Peyer's patch (tissue), 4 donors: Measurements from ENCODE around the gene NRXN3.

Source experiments
- POLR2A ChIP-seq, 2 donors: fragments of 450-650 bp; IDR thresholded peaks; one replicate each; pipeline ENCODE4 v1.5.1; 2017; ENCODE audit warnings: antibody characterized with exemption in 2 of 2, mild to moderate bottlenecking in 2 of 2, moderate library complexity in 2 of 2
- TF ChIP-seq, protein P1 (sequence below), 6 experiments: fragments of 450-650 bp in 4 of 6; fragments of 200-600 bp in 2 of 6; sonication (generic) in 1 of 6; IDR thresholded peaks; one replicate each; pipeline ENCODE4 v1.5.1; 2017 to 2019; ENCODE audit warnings: antibody characterized with exemption in 6 of 6, mild to moderate bottlenecking in 3 of 6, moderate library complexity in 1 of 6

DNA sequence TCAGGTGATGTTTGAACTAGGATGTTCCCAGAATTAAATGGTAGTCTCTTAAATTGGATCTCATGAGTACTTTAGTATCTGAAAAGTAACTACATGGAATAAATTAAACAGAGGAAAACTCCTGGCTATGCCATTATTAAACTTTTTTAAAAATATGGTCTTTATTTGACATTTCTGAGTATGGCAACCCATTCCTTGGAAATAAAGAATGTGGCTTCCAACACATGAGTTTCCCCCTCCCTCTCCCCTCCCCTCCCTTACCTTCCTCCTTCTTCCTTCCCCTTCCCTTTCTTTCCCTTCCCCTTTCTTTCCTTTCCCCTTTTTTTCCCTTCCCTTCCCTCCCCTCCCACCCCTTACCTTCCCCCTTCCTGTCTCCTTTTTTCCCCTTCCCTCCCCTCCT lies 1100.9 kb downstream of the NRXN3 start:
- no peak for TF ChIP-seq POLR2A (IDR thresholded peaks at IDR 0.05)
- TF ChIP-seq, protein P1, sequence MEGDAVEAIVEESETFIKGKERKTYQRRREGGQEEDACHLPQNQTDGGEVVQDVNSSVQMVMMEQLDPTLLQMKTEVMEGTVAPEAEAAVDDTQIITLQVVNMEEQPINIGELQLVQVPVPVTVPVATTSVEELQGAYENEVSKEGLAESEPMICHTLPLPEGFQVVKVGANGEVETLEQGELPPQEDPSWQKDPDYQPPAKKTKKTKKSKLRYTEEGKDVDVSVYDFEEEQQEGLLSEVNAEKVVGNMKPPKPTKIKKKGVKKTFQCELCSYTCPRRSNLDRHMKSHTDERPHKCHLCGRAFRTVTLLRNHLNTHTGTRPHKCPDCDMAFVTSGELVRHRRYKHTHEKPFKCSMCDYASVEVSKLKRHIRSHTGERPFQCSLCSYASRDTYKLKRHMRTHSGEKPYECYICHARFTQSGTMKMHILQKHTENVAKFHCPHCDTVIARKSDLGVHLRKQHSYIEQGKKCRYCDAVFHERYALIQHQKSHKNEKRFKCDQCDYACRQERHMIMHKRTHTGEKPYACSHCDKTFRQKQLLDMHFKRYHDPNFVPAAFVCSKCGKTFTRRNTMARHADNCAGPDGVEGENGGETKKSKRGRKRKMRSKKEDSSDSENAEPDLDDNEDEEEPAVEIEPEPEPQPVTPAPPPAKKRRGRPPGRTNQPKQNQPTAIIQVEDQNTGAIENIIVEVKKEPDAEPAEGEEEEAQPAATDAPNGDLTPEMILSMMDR (IDR thresholded peaks at IDR 0.05) = no peak
